NCI-H1436 treated with DMSO at 0.1 percent for 48 hours (cell line): ENCODE data around the gene CCER1.
"Not testable (repeated sequence)": the region's sequence is repeated elsewhere in the genome, so short reads cannot be mapped to it uniquely, and the experiment has no call there.

Experiments used
- DNase-seq: peaks from one replicate; lab custom pipeline; 2025; lab: John Stamatoyannopoulos, UW

CCER1 gene, protein sequence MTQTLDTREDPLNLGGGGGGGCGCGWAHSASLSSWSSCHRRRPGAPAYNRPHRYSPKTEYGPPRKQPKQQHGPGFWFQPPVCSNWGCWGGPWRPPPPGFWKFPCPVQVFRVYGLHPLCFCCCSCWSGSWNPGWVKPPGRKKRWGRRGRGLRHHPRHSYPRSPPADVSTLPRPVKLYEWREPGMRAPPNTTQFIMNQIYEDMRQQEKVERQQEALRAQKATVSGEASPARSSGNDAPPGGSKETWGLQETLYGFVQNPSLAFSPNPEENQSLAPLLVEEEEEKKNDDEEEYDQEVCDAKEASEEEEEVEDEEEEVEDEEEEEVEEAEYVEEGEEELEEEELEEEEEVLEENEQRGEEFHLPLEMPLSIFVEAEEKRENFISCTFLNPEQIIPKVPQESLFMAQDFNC

DNA sequence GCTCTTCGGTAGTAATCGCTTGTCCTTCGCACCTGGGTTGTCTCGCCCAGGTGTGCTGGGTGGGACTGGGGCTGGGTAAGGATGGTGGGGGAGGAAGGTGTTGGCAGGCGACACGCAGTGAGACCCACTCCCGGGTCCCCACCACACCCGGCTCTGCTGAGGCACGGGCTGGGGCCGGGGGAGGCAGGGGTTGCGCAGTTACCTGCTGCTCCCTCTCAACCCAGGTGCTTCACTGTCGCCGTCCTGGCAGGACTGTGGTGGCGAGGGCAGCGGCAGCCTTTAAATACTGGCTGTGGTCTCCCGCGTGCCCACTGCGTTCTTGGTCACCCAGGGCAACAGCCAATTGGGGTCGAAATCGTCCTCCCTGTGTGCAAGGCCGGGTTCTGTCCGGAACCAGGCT lies at the start of gene CCER1:
TSS of gene CCER1 (minus strand) at position 256 of the 400 bp plus-strand sequence. CDS start 434 bp downstream, outside the sequence.
- DNase-seq, result no peak

DNA sequence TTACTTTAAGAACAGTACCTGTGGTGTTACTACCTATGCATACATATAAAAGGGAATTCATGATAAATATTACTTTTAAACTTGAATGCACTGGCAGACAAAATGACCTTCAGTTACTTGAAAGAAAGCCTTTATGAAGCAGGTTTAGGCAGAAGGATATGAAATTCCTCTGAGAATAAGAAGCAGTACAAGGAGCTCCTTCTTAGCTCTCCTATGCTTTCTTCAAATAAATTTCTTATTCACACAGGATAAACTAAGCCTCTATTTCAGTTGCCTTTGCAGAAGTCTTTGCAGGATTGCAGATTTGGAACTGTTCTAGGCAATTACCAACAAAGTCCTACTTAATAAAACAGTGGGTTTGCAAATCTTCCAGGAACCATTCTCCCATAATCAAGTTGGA lies 48.8 kb upstream of the CCER1 start:
- no peak for DNase-seq

DNA sequence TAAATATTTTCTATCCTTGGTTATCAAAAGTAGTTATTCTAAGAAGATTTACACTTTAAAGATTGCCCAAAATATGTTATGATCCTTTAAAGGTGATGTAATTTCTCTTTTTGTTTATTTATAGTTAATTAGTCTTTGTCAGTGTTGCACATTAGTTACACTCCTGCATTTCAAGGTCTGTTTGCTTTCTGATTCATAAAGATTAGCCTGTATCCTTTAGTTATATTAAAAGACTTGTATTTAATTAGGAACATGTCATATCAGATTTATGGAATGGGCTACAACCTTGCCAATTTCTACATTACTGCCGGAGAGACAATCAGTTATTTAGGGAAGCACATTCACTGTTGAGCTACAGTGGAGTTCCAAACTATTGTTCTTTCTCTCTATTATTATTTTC lies 46.3 kb upstream of the CCER1 start:
- no peak for DNase-seq

DNA sequence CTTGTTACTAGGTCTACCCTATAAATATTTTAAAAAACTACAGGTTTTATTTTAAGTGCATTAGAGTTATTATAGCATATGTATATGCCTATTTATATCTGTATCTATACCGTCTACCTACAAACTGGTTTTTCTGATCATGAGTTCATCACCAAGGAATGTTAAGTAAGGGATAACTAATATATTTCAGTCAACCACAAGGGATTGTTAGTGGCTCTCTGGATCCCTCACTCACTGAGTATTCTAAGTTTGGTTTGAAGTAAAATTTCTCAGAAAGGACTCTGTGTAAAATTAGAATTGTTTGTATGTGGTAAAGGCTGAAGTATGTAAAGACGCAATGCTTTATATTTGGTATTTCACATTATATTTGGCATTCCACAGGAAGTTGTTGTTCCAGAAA lies 45.0 kb upstream of the CCER1 start:
- DNase-seq, result no peak

DNA sequence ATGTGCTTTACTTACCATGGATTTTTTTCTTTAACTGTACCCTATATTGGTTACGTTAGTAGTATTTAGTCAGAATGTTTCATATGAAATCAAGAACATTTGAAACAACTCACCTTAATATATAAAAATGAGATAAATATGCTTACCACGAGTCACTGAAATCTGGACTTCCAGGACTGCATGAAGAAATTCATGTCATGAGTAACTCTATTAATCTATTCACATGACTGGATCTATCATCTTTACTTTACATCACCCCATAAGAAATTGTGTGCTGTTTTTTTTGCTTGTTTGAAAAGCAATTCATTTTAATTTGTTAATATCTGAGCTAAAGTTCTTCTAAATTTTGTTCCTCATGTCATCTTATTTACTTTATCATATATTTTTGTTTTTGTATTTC lies 44.6 kb upstream of the CCER1 start:
- DNase-seq, result no peak

DNA sequence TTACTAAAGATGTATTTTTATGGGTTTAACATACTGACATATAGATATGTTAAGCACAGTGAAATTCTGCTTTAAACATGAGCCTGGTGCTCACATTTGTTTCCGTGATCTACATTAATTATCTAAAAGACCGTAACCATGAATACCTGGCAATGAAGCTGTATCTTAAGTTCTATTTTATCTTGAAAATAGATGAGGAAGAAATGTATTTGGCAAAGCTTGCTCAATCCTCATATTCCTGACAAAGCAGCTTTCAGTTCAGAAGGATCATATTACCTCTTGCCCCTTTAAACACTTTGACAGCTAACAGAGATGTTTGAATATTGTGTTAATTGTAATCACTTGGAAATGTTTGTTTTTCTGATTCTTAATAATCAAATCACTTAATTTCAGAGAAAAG lies 40.0 kb upstream of the CCER1 start:
- no peak for DNase-seq

DNA sequence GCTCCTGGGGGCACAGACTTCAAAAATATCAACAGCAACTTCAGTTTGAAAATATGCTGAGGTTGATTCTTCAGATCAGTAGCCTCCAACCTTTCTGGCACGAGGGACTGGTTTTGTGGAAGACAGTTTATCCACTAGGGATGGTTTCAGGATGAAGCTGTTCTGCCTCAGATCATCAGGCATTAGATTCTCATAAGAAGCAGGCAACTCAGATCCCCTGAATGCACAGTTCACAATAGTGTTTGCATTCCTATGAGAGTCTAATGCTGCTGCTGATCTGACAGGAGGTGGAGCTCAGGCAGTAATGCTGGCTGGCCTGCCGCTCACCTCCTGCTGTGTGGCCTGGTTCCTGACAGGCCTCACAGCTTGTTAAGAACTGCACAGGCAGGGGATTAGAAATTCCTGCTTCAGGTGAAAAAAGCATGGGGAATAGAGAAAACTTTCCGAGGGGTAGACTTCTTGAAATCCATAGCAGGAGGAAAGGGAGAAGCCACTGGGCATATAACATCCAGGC lies 37.0 kb upstream of the CCER1 start:
- no peak for DNase-seq

DNA sequence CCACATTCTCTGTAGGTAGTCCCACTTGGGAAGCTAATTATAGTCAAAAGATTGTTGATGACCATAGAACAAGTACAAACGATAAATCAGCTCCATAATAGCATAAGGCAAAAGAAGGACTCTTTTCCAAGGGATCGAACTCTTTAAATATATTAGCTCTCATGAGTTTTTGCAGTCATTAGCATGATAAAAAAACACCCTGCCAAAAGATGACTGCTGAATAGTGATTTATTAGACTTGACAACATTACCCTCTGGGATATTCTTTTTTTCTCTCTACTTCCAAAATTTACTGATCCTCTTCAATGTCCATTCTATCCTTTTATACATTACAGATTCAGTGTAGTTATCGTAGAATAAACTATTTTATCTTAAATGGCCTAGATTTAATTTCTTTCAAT lies 35.6 kb upstream of the CCER1 start:
- no peak for DNase-seq

DNA sequence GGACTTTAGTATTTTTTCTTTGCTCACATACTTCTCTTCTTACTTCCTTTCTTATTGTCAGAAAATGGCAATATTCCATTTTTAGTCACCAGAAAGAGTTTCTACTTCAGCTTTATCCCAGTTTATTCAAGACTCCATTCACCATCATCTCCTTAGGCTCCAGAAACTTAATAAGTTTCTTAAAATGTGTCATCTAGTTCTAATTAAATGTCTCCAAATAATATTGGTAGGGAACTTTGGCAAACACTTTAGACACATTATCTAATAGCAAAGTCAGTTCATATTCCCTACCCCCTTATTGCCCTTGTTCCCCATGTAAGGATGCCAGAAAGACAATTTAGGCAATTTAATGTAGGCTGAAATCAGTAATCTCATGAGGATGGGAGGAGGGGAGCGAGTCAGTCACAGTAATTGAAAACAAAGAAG lies 34.7 kb upstream of the CCER1 start:
- no peak for DNase-seq

DNA sequence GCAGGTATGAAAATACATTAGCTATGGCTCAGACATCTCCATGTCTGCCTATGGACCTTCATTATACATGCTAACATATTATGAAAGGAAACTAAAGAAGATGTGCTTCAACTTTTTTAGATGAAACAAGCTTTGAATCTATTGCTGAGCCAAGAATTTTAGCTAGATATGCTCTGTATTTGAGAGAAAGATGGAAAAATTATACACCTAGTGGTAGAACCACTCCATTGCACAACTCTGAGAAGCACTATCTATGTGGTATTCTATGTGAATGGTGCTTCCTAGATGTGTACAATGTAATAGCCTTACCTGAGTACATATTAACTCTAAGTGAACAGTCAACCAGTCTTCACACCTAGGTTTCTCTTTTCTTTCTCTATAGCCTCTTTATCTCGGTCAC lies 32.5 kb upstream of the CCER1 start:
- DNase-seq, result no peak

DNA sequence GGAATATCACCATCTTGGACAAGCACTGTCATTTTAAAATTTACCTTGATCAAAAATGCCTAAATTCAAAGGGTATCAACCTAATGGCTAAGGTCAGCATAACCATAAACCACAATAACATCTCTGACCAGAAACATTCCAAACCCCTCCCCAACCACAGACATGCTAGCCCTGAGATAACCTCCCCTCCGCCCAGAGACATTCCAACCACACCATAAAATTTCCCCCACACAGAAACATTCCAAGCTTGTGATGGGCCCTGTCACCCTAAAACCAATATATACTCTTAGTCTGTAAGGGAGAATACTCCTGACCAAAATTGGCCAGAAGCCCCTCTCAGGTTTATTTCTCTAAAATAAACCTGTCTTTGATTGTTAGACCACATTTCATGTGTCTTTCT lies 32.1 kb upstream of the CCER1 start:
- DNase-seq, result no peak

DNA sequence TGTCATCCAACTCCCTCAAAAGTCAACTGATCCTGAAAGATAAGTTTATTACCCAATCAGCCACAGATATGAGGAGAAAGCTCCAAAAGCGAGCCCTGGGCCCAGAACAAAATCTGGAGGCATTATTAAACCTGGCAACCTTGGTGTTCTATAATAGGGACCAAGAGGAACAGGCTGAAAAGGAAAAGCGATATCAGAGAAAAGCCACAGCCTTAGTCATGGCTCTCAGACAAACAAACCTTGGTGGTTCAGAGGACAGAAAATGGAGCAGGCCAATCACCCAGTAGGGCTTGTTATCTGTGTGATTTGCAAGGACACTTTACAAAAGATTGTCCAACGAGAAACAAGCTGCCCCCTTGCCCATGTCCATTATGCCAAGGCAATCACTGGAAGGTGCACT lies 30.4 kb upstream of the CCER1 start:
- not testable (repeated sequence) for DNase-seq

DNA sequence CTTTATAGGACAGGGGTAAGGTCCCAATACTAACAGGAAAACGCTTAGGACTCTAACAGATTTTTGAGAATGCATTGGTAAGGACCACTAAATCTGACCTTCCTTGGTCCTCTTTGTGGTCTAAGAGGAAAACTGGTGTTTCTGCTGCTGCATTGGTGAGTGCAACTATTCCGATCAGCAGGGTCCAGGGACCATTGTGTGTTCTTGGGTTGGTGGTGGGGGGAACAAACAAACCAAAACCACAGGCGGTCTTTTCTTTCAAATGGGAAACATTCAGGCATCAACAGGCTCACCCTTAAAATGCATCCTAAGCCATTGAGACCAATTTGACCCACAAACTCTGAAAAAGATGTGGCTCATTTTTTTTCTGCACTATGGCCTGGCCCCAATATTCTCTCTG lies 29.1 kb upstream of the CCER1 start:
- no peak for DNase-seq

DNA sequence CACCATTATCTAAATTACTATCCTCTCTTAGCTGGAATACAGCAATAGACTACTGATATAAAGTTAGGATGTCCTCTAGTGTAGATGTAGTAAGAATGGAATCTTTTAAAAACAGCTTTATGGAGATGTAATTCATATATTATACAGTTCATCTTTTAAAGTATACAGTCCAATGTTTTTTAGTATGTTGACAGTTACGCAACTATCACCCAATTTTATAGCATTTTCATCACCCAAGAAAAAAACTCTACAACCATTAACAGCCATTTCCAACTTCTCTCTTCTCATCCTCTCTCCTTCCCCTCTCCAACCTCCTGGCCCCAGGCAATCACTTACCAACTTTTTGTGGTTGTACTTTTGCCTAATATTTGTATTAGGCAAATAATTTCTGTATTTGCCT lies 27.2 kb upstream of the CCER1 start:
- DNase-seq, result no peak

DNA sequence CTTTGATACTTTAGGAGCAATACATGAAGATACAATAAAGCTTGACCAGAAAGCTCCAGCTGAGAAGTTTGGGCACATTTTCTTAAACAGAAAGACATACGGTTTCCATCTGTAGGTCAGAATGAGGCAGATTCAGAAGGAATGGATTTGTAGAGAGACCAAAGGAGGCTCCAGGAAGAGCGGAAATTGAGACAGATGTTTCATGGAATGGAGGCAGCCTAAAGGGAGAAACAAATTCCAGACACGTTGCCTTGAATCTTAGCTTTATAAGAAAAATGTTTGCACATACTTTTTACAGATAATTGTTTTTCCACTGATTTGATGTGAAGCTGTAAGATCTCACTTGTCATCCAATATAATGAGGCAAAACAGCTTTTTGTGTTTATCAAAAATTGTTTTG lies 25.0 kb upstream of the CCER1 start:
- DNase-seq, result no peak

DNA sequence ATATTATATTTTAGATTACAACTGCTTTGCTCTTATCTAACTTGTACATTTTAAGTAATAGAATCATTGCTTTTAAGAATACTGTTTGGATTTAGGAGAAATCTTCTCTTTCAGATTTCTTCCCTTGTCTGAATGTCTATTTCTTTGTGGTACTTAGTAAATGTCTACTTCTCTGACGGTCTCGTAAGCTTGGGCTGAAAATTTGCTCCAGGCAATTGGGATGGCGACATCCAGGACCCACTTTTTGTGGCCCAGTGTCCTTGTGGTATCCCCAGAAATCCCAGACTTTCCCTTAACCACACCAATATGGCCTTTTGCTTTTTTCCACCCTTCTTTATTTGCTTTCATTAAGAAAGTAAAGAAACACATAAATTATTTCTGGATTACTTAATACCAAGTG lies 24.0 kb upstream of the CCER1 start:
- DNase-seq, result no peak

DNA sequence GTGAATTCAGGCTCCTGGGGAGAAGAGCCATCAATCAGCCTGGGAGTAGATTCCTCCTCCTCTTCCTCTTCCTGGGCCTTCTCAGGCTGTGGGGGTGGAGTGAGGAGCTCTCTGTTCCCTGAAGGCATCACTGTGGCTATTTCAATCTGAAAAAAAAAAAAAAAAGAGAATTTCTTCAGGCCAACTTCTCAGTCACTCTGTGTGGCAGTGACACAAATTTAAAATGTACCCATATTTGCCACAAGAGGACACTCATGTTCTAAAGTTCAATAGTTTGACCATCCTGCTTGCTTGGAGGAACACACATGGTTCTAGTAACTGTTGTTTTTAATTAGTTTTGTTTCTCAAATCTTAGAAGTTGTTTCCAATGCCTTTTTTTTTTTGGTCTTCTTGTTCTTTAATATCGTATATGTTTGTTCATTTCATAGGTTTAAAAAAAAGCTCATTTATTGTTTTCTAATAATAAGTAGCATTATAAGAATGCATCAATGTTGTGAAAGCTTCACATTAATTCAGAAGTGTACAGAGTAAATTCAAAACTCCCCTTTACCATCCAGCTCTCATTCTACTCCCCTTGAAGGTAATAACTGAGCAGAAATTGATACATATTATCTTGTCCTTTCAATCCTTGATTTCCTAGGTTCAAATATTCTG lies 23.3 kb upstream of the CCER1 start:
- DNase-seq, result no peak

DNA sequence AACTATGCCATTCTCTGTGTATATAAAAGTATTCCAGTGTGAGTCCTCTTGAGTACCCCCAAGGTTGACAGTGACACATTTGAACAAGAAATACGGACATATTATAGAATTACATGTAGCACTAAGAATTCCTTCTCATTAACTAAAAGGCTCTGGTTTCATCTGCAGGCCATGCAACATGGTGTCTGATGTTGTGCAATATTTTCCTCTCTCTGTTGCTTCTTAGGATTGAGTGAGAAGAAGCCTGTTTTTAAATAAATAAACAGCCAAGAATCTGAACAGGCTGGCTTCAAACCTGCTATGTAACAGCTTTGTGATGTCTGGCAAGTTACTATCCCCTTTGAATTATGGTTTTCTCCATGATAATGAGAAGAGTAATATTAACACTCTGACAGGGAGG lies 22.2 kb upstream of the CCER1 start:
- DNase-seq, result no peak

DNA sequence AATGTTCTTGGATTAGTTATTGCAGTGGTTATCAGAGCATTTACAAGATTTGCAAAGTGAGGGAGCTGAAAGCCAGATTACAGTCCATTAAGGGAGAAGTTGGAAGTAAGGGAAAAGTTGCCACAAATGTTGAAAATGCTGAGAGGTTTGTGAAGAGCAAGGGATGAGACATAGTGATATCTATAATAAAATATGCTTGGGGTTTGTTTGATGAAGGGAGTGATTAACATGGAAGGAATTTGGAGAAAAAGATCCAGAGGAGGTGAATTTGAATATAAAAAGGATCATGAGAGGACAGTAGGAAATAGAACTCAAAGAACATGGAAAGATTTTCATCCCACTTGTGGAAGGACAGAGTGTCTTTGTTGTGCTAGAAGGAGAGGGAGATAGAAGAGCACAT lies 19.3 kb upstream of the CCER1 start:
- DNase-seq, result no peak

DNA sequence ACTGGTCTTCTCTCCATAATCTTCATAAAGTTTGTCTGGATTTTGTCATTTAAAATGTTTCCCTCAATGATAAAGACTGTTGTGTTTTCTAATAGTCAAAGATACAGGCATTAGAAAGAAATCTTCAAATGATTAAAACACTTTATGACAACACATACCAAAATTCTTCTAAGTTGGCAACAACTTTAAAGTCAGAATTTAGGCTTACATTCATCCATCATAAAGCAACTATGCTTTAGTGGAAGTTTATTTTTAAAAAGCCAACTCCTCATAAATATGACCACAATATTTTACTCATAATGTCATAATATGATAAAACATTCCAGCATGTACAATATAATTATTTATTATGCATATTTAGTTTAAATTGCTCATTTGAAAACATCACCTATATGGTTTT lies 17.2 kb upstream of the CCER1 start:
- DNase-seq, result no peak

DNA sequence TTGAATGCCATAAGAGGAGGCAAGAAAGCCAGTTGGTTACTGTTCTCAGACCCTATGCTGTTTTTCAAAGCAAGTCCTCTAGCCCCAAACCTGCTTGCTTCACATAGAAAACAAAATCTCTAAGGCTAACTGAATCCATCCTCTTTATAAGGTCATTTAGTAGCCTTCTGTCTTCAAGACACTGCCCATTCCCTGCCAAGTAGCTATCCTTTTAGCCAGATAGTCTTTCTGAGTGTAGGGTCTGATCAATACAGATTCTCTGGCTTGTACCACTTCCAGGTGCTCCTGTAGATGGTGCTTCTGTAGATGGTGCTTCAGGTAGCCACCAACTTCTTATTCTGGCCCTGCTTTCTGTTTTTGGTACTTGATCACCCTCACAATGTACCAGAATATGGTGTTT lies 15.9 kb upstream of the CCER1 start:
- DNase-seq, result no peak

DNA sequence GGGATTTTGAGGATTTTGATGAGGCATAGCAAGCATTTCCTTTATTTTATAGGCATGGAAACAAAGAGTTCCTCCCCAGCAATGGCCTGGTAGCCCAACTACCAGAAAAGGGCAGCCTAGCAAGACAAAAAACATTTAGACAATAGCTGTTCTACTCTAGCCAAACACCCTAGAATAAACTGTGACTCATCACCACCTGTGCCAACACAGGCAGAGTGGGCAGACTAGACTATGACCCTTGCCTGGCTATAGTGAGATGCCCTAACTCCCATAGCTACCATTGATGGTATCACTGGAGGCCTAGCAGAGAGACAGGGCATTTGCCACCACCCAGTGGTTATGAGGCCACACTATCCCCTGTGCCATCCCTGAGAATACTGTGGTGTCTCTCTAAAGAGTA lies 15.5 kb upstream of the CCER1 start:
- no peak for DNase-seq

DNA sequence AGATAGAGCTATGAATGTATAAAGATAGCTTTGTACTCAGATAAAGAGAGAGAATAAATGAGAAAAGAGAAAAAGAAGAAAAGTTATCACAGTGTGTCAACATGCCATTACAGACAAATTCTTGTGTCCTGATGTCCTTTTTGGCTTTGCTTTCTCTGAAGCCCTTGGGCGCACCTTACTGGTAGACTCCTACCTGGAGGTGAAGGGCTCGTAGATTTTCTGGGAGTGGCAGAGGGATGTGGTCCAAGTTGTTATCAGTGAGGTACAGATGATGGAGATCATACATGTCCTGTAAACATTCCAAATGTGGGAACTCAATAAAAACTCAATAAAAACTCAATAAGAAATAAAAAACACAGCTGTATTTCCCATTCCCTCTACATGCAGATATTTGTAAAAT lies 14.9 kb upstream of the CCER1 start:
- DNase-seq, result no peak

DNA sequence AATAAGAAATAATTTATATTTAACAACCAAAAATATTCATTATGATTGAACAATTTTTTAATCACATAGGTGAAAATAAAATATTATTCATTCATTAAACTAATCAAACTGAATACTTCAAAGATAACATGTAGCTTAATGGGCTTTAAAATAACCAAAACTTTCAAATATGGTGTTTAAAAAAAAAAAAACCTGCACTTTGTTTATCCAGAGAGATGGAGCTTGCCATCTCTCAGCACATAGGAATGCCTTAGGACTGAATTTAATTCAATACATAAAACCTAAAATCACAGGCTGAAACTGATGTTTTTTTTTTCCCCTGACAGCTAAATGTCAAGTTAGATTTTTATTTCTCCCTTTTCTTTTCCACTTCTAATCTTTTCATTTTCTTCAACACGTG lies 14.4 kb upstream of the CCER1 start:
- DNase-seq, result no peak
